HG02938 (cell line): Measurements from ENCODE around the gene ORAI2.
A peak's percentile ranks its signal among the peaks of the same experiment; 100 is the strongest.
"Not testable (repeated sequence)": the region's sequence is repeated elsewhere in the genome, so short reads cannot be mapped to it uniquely, and the experiment has no call there.

ENCODE experiments used
- ATAC-seq: cut with Tn5 transposase; IDR thresholded peaks from one replicate; pipeline ENCODE4 v1.9.1; 2021; ENCODE audit warnings: mild to moderate bottlenecking, moderate library complexity; ENCODE audit not compliant: unreplicated experiment

Gene ORAI2

DNA sequence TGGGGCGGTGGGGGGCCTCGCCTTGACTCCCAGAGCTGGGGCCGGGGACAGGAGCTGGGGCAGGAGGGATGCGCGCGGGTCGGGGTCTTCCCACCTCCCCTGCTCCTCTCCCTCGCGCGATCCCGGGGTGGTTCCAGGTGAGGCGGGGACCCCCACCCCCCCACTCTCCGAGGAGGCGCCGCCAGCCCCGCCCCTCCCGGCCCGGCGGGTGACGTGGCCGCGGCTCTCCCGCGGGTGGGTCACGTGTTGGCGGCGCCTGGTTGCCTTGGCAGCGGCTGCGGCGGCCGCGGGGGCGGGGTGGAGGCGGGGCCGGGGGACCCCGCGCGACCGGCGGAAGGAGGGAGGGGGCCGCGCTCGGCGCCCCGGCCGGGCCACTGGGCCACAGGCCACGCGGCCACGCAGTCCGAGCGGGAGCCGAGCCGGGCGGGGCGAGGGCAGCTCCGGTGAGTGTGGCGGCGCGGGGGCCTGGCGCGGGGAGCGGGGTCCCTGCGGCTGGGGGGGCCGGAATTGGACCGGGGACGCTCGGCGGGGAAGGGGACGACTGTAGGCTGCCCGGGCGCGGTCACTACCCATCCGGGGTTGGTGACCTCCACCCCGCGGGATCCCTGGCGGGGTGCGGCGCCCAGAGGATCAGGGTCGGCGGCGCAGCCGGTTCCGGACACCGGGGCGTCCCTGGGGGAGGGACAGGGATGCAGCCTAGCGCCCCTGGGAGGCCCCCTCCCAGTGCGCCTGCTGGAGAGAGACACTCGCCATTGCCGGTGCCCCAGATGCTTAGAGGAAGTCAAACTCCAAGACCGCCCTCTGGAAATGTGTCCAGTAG is at the start of gene ORAI2:
Gene ORAI2, plus strand, starts transcription at position 357 of the 820 bp plus-strand sequence. CDS start 5,382 bp downstream, outside the sequence.
- no peak for ATAC-seq

DNA sequence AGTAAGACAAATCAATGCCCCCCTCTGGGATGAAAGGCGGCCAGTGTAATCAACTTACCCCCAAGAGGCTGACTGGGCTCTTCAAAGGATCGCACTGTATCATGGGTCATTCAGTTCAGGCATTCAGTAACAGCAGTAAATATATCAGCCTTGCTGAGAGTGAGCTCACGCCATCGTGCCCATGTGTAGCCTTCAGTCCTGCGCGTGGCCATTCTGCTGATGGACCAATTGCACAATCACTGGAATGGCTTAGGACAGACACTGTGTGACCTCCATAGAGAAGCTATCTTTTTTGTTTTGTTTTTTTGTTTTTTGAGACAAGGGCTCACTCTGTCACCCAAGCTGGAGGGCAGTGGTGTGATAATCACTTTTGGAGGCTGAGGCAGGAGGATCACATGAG is 46.3 kb upstream of the ORAI2 start:
- ATAC-seq = no peak

DNA sequence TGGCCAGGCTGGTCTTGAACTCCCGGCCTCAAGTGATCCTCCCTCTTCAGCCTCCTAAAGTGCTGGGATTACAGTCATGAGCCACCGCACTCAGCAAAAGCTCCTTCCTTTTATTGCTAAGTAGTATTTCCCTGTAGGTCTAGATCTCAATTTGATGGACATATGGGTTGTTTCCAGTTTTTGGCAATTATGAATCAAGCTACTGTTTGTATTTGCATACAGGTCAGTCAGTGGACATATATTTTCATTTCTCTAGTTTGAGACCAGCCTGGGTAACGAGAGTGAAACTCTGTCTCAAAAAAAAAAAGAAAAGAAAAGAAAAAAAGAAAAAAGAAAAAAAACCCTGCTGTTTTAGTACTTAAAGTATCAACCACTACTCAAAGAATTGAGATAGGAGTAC is 43.6 kb upstream of the ORAI2 start:
- no peak for ATAC-seq

GRCh38 chr7:102390697-102391484 is 42.5 kb upstream of the ORAI2 start:
- ATAC-seq = no peak

GRCh38 chr7:102392330-102392729 is 41.0 kb upstream of the ORAI2 start:
- ATAC-seq = no peak

GRCh38 chr7:102393467-102393866 is 39.9 kb upstream of the ORAI2 start:
- no peak for ATAC-seq

- ATAC-seq = no peak
Measured at GRCh38 chr7:102395592-102395872, 37.8 kb upstream of the ORAI2 start.

DNA sequence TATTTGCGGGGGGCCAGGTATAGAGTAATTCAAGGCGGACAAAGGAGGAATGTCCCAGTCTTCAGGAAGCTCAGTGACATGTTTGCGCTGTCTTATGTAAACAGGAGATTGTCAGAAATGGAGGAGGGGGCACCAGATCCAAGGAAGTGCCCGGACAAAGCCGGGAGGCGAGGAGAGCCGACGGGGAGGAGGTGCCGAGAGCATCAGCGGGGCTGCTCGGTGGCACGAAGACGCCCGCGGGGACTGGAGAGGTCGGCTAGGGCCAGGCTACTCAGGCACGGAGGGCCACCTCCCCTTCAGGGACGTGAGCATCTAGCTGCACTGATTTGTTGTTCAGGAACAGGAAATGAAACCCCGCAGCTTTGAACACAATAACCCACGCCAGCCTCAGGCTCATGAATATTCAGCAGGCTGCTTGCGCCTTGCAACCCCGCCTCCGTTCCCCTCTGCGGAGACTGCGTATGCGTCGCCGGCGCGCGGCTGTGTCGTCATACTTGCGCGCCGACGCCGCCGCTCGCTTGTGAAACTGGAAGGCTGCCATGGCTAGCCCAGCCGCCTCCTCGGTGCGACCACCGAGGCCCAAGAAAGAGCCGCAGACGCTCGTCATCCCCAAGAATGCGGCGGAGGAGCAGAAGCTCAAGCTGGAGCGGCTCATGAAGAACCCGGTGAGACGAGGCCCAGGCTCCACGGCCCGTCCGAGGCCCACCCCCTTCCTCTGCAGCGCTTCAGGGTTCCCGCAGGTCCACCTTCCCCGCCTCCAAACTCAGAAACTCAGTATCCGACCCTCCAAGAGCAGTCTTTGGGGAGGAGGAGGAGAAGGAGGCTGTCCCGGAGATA is 37.3 kb upstream of the ORAI2 start, which contains the start of gene PRKRIP1:
Gene PRKRIP1, plus strand, starts transcription at position 491 of the 837 bp plus-strand sequence. Its CDS starts 49 bp downstream, at position 540.
- peak; percentile 98 for ATAC-seq

GRCh38 chr7:102396710-102397019 is 36.7 kb upstream of the ORAI2 start:
- ATAC-seq = no peak

DNA sequence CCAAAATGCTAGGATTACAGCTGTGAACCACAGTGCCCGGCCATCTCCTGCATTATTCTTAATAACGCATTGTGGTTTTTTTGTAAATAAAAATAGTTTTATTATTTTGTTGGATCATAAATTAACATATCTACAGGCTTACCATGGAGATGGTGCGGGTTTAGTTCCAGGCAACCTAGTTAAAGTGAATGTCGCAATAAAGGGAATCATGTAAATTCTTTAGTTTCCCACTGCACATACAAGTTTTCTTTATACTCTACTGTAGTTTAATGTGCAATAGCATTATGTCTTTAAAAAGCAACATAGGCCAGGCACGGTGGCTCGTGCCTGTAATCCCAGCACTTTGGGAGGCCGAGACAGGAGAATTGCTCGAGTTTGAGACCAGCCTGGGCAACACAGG is 34.8 kb upstream of the ORAI2 start:
- ATAC-seq = no peak

- ATAC-seq = no peak
Measured at GRCh38 chr7:102400360-102400759, 33.0 kb upstream of the ORAI2 start.

GRCh38 chr7:102403563-102403962 is 29.8 kb upstream of the ORAI2 start:
- no peak for ATAC-seq

DNA sequence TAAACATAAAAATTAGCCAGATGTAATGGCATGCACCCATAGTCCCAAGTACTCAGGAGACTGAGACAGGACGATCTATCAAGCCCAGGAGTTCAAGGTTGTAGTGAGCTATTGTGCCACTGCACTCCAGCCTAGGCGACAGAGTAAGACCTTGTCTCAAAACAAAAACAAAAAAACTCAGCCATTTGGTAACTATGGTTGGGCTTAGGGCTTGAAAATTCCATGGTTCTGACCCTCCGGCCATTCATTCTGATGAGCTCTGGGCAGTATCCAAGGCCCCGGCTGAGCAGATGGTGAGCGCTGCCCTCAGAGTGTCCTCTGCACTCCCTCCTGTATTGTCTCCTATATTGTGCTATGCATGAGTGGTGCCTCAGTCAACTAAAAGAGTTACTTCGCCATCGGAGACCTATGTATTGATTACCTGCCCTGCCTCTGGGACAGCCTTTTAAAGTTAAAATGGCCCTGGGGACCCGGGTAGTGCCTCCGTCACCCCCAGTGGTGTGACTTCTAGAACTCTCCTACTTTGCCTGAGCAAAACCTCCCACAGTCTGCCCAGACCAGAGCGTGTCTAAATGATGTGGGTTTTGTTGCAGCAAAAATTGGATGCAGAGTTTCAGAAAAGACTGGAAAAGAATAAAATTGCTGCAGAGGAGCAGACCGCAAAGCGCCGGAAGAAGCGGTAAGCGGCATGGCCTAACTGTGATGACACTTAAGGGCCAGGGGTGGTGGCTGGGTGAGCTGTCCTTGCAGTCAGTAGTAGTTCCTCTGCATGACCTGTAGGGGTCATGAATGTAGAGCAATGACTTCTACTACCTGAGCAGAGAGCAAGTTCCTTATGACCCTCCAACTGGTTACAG is 29.1 kb upstream of the ORAI2 start:
- ATAC-seq = peak; percentile 84

GRCh38 chr7:102404862-102405188 is 28.6 kb upstream of the ORAI2 start:
- ATAC-seq = not testable (repeated sequence)

DNA sequence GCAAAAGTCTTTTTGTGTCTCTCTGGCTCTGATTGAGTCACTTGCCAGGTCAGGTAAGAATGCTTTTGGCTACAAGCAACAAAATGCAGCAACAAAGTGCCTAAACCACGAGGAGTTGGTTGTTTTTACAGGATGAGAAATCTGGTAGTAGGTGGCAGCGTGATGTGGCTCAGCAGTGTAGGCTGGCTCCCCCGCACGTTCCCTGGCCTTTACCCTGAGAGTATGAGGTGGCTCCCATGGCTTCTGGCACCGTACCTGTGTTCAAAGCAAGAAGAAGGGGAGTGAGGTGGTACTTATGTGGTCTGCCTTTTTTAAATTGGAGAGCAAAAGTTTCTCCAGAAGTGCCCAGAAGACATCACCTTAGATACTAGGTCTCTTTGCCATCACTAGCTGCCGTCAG is 25.5 kb upstream of the ORAI2 start:
- no peak for ATAC-seq

GRCh38 chr7:102408530-102408929 is 24.8 kb upstream of the ORAI2 start:
- not testable (repeated sequence) for ATAC-seq

DNA sequence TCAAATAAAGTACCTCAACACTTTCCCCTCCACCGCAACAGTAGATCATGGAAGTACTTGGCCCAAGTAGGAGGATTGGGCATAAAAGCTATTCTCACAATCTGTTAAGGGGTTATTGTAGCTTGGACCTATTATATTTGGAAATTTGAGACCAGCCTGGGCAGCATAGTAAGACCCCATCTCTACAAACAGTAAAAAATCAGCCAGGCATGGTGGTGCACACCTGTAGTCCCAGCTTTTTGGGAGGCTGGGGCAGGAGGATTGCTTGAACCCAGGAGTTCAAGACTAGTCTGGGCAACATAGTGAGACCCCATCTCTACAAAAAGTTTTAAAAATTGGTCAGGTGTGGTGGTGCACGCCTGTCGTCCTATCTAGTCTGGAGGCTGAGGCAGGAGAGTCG is 24.0 kb upstream of the ORAI2 start:
- no peak for ATAC-seq

GRCh38 chr7:102410123-102410522 is 23.3 kb upstream of the ORAI2 start:
- ATAC-seq = no peak

- ATAC-seq = no peak
Measured at GRCh38 chr7:102410918-102411317, 22.5 kb upstream of the ORAI2 start.

GRCh38 chr7:102412548-102412947 is 20.8 kb upstream of the ORAI2 start:
- no peak for ATAC-seq

GRCh38 chr7:102413091-102413490 is 20.3 kb upstream of the ORAI2 start:
- no peak for ATAC-seq
